H1 (cell line): ENCODE data around the gene GALNT9. TPM values are rescaled to one million over a fixed set of nuclear protein-coding genes. Genes with fewer than 3 reads are reported as not detected.

Source experiments
- CTCF ChIA-PET: fragments of 300-600 bp; sonication (Branson Sonifier 250); formaldehyde crosslinking; loops from one replicate; lab custom pipeline; 2021; ENCODE audit not compliant: partially characterized antibody; lab: Charles Lee
- POLR2A ChIA-PET: fragments of 300-600 bp; sonication (Branson Sonifier 250); formaldehyde crosslinking; loops from one replicate; lab custom pipeline; 2021; ENCODE audit warnings: inconsistent platforms; ENCODE audit not compliant: partially characterized antibody; lab: Charles Lee
- DNase-seq, 2 experiments: peaks; one replicate each; pipeline versions ENCODE4 v3.0.0 to v3.0.0-alpha.2; 2010 to 2022; ENCODE audit warnings: low spot score in 2 of 2, low read depth in 1 of 2, mixed read lengths in 1 of 2
- FAIRE-seq: peaks from 2 replicates; lab custom pipeline; 2011; peaks lifted over from hg19 to GRCh38; lab: Jason Lieb, UNC
- H2AFZ ChIP-seq: 2 replicates; pipeline ENCODE4 v1.8.1; 2012; ENCODE audit warnings: low read length, inconsistent platforms
- H2AK5ac ChIP-seq: 2 replicates; pipeline ENCODE4 v1.6.1; 2013; ENCODE audit warnings: low read depth, low read length
- H2BK120ac ChIP-seq: replicated peaks from 2 replicates; pipeline ENCODE3; 2013; ENCODE audit warnings: low read depth, low read length, inconsistent platforms
- H2BK12ac ChIP-seq: 2 replicates; pipeline ENCODE4 v1.6.1; 2013; ENCODE audit warnings: low read depth, low read length
- H2BK15ac ChIP-seq: 2 replicates; pipeline ENCODE4 v1.6.1; 2013; ENCODE audit warnings: low read length
- H2BK20ac ChIP-seq: 2 replicates; pipeline ENCODE4 v1.6.1; 2013; ENCODE audit warnings: low read length
- H2BK5ac ChIP-seq: 2 replicates; pipeline ENCODE4 v1.6.1; 2013; ENCODE audit warnings: low read depth, low read length
- H3K14ac ChIP-seq: 2 replicates; pipeline ENCODE4 v1.6.1; 2013; ENCODE audit warnings: inconsistent platforms; ENCODE audit not compliant: insufficient read length
- H3K18ac ChIP-seq: 2 replicates; pipeline ENCODE4 v1.6.1; 2013; ENCODE audit warnings: low read length; ENCODE audit errors: extremely low read depth
- H3K23ac ChIP-seq: 2 replicates; pipeline ENCODE4 v1.6.1; 2013; ENCODE audit warnings: inconsistent platforms; ENCODE audit not compliant: insufficient read length
- H3K23me2 ChIP-seq: 2 replicates; pipeline ENCODE4 v1.6.1; 2013; ENCODE audit warnings: low read depth, low read length
- H3K27ac ChIP-seq: 2 replicates; pipeline ENCODE4 v1.6.1; 2011; ENCODE audit warnings: low read depth, low read length, inconsistent platforms
- H3K27me3 ChIP-seq, 4 experiments: replicated peaks in 1 of 4; 1 replicate in 1 of 4; 2 replicates in 3 of 4; pipeline versions ENCODE4 v1.6.1 to v1.8.1; 2011 to 2013; ENCODE audit warnings: low read length in 3 of 4, mild to moderate bottlenecking in 3 of 4, inconsistent platforms in 2 of 4, mixed read lengths in 2 of 4, moderate library complexity in 1 of 4; ENCODE audit not compliant: control insufficient read depth in 3 of 4, insufficient read depth in 3 of 4; ENCODE audit errors: extremely low read depth in 1 of 4
- H3K36me3 ChIP-seq, 4 experiments: 2 replicates each; pipeline versions ENCODE4 v1.6.1 to v1.8.1; 2011 to 2013; ENCODE audit warnings: mild to moderate bottlenecking in 4 of 4, low read length in 3 of 4, moderate library complexity in 2 of 4, control low read depth in 1 of 4, inconsistent platforms in 1 of 4; ENCODE audit not compliant: insufficient read depth in 4 of 4, control insufficient read depth in 2 of 4
- H3K4ac ChIP-seq: replicated peaks from 2 replicates; pipeline ENCODE3; 2013; ENCODE audit warnings: low read length, low read depth, mixed read lengths, inconsistent platforms; ENCODE audit not compliant: insufficient read length
- H3K4me1 ChIP-seq, 4 experiments: replicated peaks in 1 of 4; 1 replicate in 1 of 4; 2 replicates in 3 of 4; pipeline versions ENCODE4 v1.6.1 to v1.8.1; 2011 to 2013; ENCODE audit warnings: low read length in 3 of 4, inconsistent platforms in 2 of 4, mixed read lengths in 1 of 4; ENCODE audit not compliant: insufficient read depth in 4 of 4, control insufficient read depth in 3 of 4
- H3K4me2 ChIP-seq, 2 experiments: 2 replicates each; pipeline versions ENCODE4 v1.6.1 to v1.8.1; 2011 to 2013; ENCODE audit warnings: low read depth in 2 of 2, low read length in 2 of 2, control low read depth in 1 of 2, inconsistent platforms in 1 of 2, mild to moderate bottlenecking in 1 of 2; ENCODE audit not compliant: insufficient read depth in 1 of 2
- H3K4me3 ChIP-seq, 4 experiments: fragments of 200-600, 300-600 bp in 1 of 4; sonication (generic), shearing (Covaris generic), sonication (Bioruptor Twin) in 1 of 4; 2 replicates each; pipeline versions ENCODE4 v1.5.1 to v1.8.1; 2011 to 2016; ENCODE audit warnings: low read length in 4 of 4, low read depth in 3 of 4, control low read depth in 2 of 4, inconsistent platforms in 2 of 4, mild to moderate bottlenecking in 2 of 4, mixed read lengths in 1 of 4, moderate library complexity in 1 of 4; ENCODE audit not compliant: insufficient read depth in 2 of 4; ENCODE audit errors: extremely low read depth in 1 of 4
- H3K56ac ChIP-seq: replicated peaks from 2 replicates; pipeline ENCODE3; 2013; ENCODE audit warnings: low read depth, mild to moderate bottlenecking, mixed read lengths, low read length, inconsistent platforms; ENCODE audit not compliant: insufficient read length
- H3K79me1 ChIP-seq: 2 replicates; pipeline ENCODE4 v1.6.1; 2013; ENCODE audit warnings: low read depth, low read length, control low read depth
- H3K79me2 ChIP-seq, 2 experiments: 2 replicates each; pipeline versions ENCODE4 v1.6.1 to v1.8.1; 2012 to 2013; ENCODE audit warnings: low read length in 2 of 2, mild to moderate bottlenecking in 2 of 2, inconsistent platforms in 1 of 2; ENCODE audit not compliant: insufficient read depth in 2 of 2, control insufficient read depth in 1 of 2
- H3K9ac ChIP-seq, 4 experiments: replicated peaks in 1 of 4; 1 replicate in 1 of 4; 2 replicates in 3 of 4; pipeline versions ENCODE4 v1.6.1 to v1.8.1; 2011 to 2013; ENCODE audit warnings: low read depth in 3 of 4, low read length in 3 of 4, control low read depth in 2 of 4, mild to moderate bottlenecking in 2 of 4, moderate library complexity in 2 of 4, inconsistent platforms in 1 of 4; ENCODE audit errors: extremely low read depth in 1 of 4
- H3K9me3 ChIP-seq, 2 experiments: 2 replicates each; pipeline versions ENCODE4 v1.6.1 to v1.8.1; 2012 to 2013; ENCODE audit warnings: mild to moderate bottlenecking in 2 of 2, moderate library complexity in 2 of 2, control low read depth in 1 of 2, inconsistent platforms in 1 of 2, low read depth in 1 of 2, low read length in 1 of 2, mixed read lengths in 1 of 2; ENCODE audit not compliant: insufficient read depth in 2 of 2
- H4K20me1 ChIP-seq, 2 experiments: replicated peaks in 1 of 2; 2 replicates each; pipeline versions ENCODE3 to v1.8.1; 2011 to 2013; ENCODE audit warnings: inconsistent platforms in 2 of 2, low read length in 2 of 2, mild to moderate bottlenecking in 1 of 2; ENCODE audit not compliant: insufficient read depth in 2 of 2, control insufficient read depth in 1 of 2
- H4K5ac ChIP-seq: 2 replicates; pipeline ENCODE4 v1.6.1; 2013; ENCODE audit warnings: low read length, low read depth, mixed read lengths, inconsistent platforms; ENCODE audit not compliant: insufficient read length
- H4K8ac ChIP-seq: 2 replicates; pipeline ENCODE4 v1.8.0; 2013; ENCODE audit warnings: mild to moderate bottlenecking, moderate library complexity, low read length, inconsistent platforms; ENCODE audit not compliant: insufficient read depth; ENCODE audit errors: extremely low read depth
- H4K91ac ChIP-seq: replicated peaks from 2 replicates; pipeline ENCODE3; 2013; ENCODE audit warnings: low read length, mixed read lengths, inconsistent platforms; ENCODE audit not compliant: insufficient read length
- BACH1 ChIP-seq: IDR thresholded peaks from 2 replicates; pipeline ENCODE4 v1.6.1; 2012; ENCODE audit warnings: low read length, improper control_type of control experiment
- BCL11A ChIP-seq, 2 experiments: IDR thresholded peaks; one replicate each; pipeline ENCODE4 v1.6.1; 2011; ENCODE audit warnings: low read depth in 2 of 2, low read length in 2 of 2, mild to moderate bottlenecking in 2 of 2
- CEBPB ChIP-seq: IDR thresholded peaks from 2 replicates; pipeline ENCODE4 v1.6.1; 2012; ENCODE audit warnings: low read depth, low read length
- CREB1 ChIP-seq: IDR thresholded peaks from 2 replicates; pipeline ENCODE4 v1.6.1; 2012; ENCODE audit warnings: inconsistent platforms
- FOSL1 ChIP-seq: IDR thresholded peaks from 2 replicates; pipeline ENCODE4 v1.6.1; 2011; ENCODE audit warnings: mild to moderate bottlenecking, low read depth, low read length, moderate library complexity; ENCODE audit not compliant: insufficient read depth
- NANOG ChIP-seq: IDR thresholded peaks from 2 replicates; pipeline ENCODE4 v1.6.1; 2011; ENCODE audit warnings: low read length, low read depth, mild to moderate bottlenecking, inconsistent platforms; ENCODE audit not compliant: insufficient read depth, poor library complexity, severe bottlenecking
- TCF12 ChIP-seq: IDR thresholded peaks from 2 replicates; pipeline ENCODE4 v1.6.1; 2011; ENCODE audit warnings: low read depth, mild to moderate bottlenecking, low read length
- WGBS, 2 experiments: shearing (Covaris generic) in 1 of 2; methylation state at CpG; one replicate each; pipeline versions ENCODE4 v1.1.6 to v1.1.7; 2013 to 2015; ENCODE audit warnings: low lambda C conversion rate in 2 of 2, mixed read lengths in 2 of 2, inconsistent platforms in 1 of 2, low coverage in 1 of 2, missing lambda C conversion rate in 1 of 2; ENCODE audit not compliant: insufficient replicate concordance in 2 of 2, insufficient coverage in 1 of 2, insufficient read length in 1 of 2; ENCODE audit errors: extremely low coverage in 1 of 2, missing lambda C conversion rate in 1 of 2; 5-methylcytosine and 5-hydroxymethylcytosine counted together
- polyA plus RNA-seq, 7 experiments: library from polyadenylated mRNA; depleted of rRNA in 3 of 7; stranded (reverse) in 5 of 7; unstranded in 2 of 7; fragments of >200 nt in 5 of 7; fragments of 200-250 nt in 2 of 7; gene quantifications; 1 replicate in 5 of 7; 2 replicates in 1 of 7; 4 replicates in 1 of 7; pipeline versions ENCODE4 v1.2.1 to v1.2.3, GENCODE V29; 2011 to 2013; ENCODE audit warnings: missing spikeins in 2 of 7, mixed read lengths in 2 of 7
- total RNA-seq: library from RNA; stranded (reverse); fragmentation: NEBNext Ultra II Directional; extraction: Animal tissue kit (Norgen Biotek cat#: 25700); gene quantifications from 2 replicates; pipeline ENCODE4 v1.2.1, GENCODE V29; 2021
- TF ChIP-seq, protein P1 (sequence below): IDR thresholded peaks from 2 replicates; pipeline ENCODE4 v1.6.1; 2012; ENCODE audit warnings: inconsistent platforms

Gene GALNT9
- total and polyA plus RNA-seq, 2 of the 8 experiments (the other 6 are each of a cell fraction or from before 2014, with no cell fraction given): 2.0 to 3.6 TPM

DNA sequence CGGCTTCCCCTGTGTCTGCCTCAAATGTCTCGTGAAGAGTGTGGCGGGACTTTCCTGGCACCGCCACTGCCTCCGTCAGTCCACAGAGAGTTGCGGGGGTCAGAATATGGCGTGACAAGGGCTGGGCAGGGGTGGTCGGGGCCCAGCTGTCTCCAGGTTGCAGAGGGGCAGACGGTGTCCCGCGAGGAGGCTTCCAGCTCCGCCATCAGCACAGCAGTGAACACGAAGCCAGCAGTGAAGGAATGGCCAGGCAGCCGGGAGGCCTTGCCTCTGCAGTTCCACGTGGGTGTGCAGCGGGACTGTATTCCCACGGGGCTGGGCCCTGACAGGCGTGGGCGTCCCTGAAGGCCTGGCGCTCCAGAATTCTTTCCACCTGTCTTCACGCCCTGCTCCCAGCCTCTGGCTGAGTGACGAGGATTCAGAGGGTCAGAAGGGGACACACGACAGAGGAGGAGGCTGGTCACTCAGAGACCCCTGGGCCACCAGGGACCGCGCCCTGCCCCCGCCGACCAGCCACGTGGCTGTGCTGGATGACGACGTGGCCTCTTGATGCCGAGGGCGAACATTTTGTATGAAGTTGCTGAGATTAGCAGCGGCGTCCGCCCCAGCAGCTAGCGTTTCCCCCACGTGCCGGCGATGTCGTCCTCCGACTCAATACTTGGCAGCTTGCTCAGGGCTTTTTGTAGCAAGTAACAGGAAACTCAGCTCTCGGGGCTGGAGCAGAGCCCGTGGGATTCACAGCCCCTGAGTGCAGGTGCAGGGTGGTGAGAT, 25.0 kb upstream of the GALNT9 start:
- DNase-seq (no peak), FAIRE-seq (no peak)
- H3K79me2 ChIP-seq: no peaks in the 10 kb centered on the region
- TF ChIP-seq TCF12: no peak
- no peak for TF ChIP-seq NANOG
- TF ChIP-seq, protein P1, sequence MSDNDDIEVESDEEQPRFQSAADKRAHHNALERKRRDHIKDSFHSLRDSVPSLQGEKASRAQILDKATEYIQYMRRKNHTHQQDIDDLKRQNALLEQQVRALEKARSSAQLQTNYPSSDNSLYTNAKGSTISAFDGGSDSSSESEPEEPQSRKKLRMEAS: no peak
- TF ChIP-seq CEBPB: no peak
- no peak for TF ChIP-seq BACH1
- TF ChIP-seq BCL11A (IDR thresholded peaks at IDR 0.05; ENCODE audit: low read depth in 2 of 2, low read length in 2 of 2): no peak
- TF ChIP-seq FOSL1: no peak
- TF ChIP-seq CREB1: no peak
- no peaks in the 10 kb centered on the region for H3K79me1 ChIP-seq
- H3K27me3 ChIP-seq: peaks cover 0 to 31% (median 15%) of the 10 kb centered on the region in 4 experiments; a peak in 4 of 7 replicates
- no peak overlapping the region for H3K23ac ChIP-seq
- no peak overlapping the region for H2BK12ac ChIP-seq
- no peak overlapping the region; the same call in 1 of the 2 replicates for H4K8ac ChIP-seq
- no peaks in the 10 kb centered on the region for H3K36me3 ChIP-seq
- H2BK120ac ChIP-seq: no peak overlapping the region
- no peak overlapping the region for H3K14ac ChIP-seq
- no peak overlapping the region for H2BK20ac ChIP-seq
- no peak overlapping the region for H4K5ac ChIP-seq
- H3K4me2 ChIP-seq: no peak overlapping the region
- 89% methylated on average over 36 of the region's 43 CpGs; no CpG with 5 or more reads in 1 of the 2 experiments for WGBS, 2 experiments
- no peak overlapping the region for H3K18ac ChIP-seq
- no peak overlapping the region for H2BK5ac ChIP-seq
- H4K91ac ChIP-seq: no peak overlapping the region
- ChIA-PET CTCF (interaction anchor here (0.6 to 3.5 kb wide), 4 partner anchors 11 to 1622 kb away, joined by 3 to 17 read pairs (median 8); no protein-coding TSS in a partner anchor), POLR2A (interaction anchor here (0.9 kb wide), 1 partner anchor 34 kb away, joined by 3 read pairs; no protein-coding TSS in a partner anchor)
- peaks cover 0 to 13% (median 7%) of the 10 kb centered on the region in 4 experiments; a peak in 4 of 7 replicates for H3K4me1 ChIP-seq
- H2BK15ac ChIP-seq: no peak overlapping the region
- H2AFZ ChIP-seq: no peak overlapping the region
- H3K4ac ChIP-seq: no peak overlapping the region
- no peak overlapping the region for H3K4me3 ChIP-seq
- peaks cover 3 to 25% of the 10 kb centered on the region in 2 experiments; a peak in 2 of 4 replicates for H3K9me3 ChIP-seq
- H3K23me2 ChIP-seq: peaks cover 5% of the 10 kb centered on the region; the same call in 1 of the 2 replicates
- no peak overlapping the region for H3K9ac ChIP-seq
- no peak overlapping the region for H3K27ac ChIP-seq
- peaks cover 0 to 5% of the 10 kb centered on the region in 2 experiments for H4K20me1 ChIP-seq
- no peak overlapping the region for H2AK5ac ChIP-seq
- H3K56ac ChIP-seq: no peak overlapping the region
